HG03280 (cell line): Measurements from ENCODE around the gene LYRM1.
"Not testable (repeated sequence)": the region's sequence is repeated elsewhere in the genome, so short reads cannot be mapped to it uniquely, and the experiment has no call there.

ENCODE experiments used
- ATAC-seq: cut with Tn5 transposase; IDR thresholded peaks from one replicate; pipeline ENCODE4 v1.9.1; 2021; ENCODE audit warnings: mild to moderate bottlenecking, moderate library complexity; ENCODE audit not compliant: unreplicated experiment

The LYRM1 gene

GRCh38 chr16:20931066-20931600 is 30.6 kb downstream of the LYRM1 start:
- ATAC-seq: no peak

GRCh38 chr16:20933589-20933988 is 33.0 kb downstream of the LYRM1 start:
- no peak for ATAC-seq

GRCh38 chr16:20937736-20938135 is 37.2 kb downstream of the LYRM1 start:
- ATAC-seq: no peak

- no peak for ATAC-seq
Measured at GRCh38 chr16:20938426-20938825, 37.9 kb downstream of the LYRM1 start.

DNA sequence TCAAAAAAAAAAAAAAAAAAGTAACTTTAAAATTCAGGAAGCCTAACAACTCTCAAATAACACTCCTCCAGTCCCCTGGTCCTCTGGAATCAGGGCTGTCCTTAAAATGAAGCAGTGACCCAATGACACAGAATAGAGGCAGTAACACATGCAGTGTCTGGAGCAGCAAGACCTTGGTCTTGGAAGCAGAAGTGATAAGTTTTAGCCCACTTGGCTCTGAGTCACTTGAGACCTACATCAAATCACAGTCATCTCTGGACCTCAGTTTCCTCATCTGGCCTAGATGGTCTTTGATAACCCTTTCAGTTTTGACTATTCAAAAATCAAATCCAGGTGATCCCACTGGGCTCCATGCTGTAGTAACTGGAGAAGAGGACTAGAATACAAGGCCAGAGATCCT is 39.0 kb downstream of the LYRM1 start:
- no peak for ATAC-seq

- no peak for ATAC-seq
Measured at GRCh38 chr16:20940871-20941635, 40.5 kb downstream of the LYRM1 start.

DNA sequence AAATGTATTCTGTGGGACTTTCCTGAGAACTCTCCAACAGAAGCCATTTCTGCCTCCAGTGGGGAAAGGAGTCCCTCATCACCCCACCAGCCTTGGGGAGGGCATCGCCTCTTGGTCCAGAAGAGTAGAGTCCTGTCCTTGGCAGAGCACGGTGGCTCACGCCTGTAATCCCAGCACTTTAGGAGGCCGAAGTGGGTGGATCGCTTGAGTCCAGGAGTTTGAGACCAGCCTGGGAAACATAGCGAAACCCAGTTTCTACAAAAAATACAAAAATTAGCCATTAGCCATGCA is 41.0 kb downstream of the LYRM1 start:
- ATAC-seq: no peak

DNA sequence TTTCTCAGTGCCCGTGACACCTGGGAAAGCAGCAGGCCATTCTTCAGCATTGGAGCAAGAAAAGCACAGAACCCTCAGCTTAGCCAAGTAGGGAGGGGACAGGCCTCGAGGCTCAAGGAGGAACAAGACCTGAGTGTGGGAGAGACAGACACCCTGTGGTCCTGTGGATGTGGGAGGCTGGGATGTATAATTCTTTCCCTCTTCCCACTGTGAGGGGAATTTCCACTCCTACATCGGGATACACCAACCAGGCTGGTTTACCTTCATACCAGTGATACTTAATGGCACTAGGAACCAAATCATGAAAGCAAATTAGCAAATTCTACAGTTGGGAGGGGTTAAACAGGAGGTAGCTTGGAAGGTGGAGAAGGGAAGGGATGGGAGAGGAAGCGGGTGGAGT is 41.7 kb downstream of the LYRM1 start:
- ATAC-seq: no peak

- no peak for ATAC-seq
Measured at GRCh38 chr16:20944861-20945574, 44.4 kb downstream of the LYRM1 start.

- not testable (repeated sequence) for ATAC-seq
Measured at GRCh38 chr16:20945575-20945875, 45.0 kb downstream of the LYRM1 start.

DNA sequence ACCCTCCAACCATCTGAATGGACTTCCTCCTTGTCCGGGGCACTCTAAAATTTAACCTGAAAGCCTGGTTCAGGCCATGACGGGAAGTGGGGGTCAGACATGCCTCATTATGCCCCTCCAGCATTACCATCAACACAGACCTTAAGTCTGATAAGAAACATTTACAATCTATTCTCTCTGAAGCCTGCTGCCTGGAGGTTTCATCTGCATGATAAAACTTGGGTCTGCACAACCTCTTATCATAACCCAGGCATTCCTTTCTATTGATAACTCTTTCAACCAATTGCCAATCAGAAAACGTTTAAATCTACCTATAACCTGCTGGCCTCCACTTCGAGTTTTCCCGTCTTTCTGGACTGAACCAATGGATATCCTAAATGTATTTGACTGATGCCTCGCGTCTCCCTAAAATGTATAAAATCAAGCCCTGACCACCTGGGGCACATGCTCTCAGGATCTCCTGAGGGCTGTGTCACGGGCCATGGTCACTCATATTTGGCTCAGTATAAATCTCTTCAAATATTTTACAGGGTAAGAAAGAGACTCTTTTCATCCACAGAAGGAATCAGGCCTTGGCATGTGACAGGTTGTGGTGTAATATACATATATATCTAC is 45.6 kb downstream of the LYRM1 start:
- ATAC-seq: no peak

DNA sequence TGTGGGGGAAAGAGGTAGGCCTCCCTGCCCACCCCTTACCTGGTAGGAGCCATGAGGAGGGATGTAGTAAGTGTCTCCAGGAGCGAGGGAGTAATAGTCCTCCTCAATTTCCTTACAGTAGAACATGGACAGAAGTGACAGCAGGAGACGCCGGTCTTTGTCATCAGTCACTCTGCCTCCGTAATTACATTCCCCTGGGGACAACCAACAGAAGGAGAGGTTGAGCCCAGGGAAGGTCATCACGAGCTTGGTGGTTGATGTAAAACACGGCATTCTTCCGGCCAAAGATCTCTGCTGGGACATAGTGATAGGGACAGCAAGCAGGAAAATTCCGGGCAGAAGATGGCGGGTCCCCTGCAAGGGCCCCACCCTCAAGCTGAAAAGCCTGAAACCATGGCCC is 47.9 kb downstream of the LYRM1 start:
- no peak for ATAC-seq

DNA sequence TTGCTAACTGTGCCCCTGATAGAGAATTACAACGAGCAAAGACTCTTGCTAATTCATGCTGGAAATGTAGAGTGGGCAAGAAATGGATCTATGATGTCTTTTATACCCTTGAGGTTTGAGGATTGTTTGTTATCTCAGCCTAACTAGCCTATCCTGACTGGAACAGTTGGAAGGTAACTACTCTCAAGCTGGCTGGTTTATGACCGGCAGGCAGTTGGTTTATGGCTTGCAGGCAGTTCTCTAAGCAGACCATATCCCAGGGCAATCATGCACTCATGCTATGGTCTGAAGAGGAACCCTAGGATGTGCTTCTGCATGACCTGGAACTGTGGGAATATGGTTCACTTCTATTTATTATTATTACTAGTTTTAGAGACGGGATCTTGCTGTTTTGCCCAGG is 49.1 kb downstream of the LYRM1 start:
- no peak for ATAC-seq

DNA sequence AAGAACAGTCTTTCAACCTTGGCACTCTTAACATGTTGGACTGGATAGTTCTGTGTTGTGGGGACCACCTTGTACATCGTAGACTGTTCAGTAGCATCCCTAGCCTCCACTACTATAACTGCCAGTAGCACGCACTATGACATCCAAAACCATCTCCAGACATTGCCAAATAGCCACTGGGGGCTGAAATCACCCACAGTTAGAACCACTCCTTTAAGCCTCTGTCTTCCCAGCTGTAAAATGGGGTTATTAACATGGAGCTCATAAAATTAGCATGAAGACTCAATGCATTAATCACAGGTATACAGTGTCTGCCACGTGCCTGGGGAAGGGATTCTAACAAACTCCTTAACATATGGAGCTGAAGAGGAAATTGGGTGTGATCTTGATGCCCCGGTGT is 49.7 kb downstream of the LYRM1 start:
- no peak for ATAC-seq

GRCh38 chr16:20952139-20952920 is 51.8 kb downstream of the LYRM1 start:
- no peak for ATAC-seq

DNA sequence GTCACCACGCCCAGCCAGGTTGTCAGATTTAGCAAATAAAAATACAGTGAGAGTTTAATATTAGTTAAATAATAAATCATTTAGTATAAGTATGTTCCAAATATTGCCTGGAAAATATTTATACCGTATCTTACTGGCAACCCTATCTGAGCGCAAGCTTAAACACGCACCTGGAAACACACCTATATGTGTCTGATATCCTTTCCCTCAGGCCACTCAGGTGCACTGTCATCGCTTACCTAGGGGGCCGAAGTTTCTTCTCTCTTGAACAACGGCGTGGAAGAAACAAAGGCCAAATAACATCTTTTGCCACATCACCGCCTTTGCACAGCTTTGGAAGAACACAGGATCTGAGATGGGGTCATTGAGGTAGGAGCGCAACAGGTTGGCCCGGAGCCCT is 54.0 kb downstream of the LYRM1 start:
- no peak for ATAC-seq

DNA sequence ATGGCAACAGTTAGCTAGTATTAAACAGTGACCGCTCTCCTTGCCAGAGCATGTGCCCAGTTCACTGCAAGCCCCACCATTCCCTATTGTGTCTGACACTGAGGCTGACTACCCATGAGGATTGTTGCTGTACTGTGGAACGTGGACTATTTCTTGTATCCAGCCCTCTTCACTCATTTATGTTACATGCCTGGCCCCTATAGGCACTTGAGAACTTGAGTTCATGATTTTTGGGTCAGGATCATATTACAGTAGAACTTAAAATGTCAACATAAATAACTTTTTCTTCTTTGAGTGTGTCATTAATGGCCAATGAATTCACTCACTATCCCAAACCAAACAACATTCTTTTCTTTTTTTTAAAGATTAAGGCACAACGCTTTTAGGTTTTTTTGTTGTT is 55.7 kb downstream of the LYRM1 start:
- ATAC-seq: no peak

- no peak for ATAC-seq
Measured at GRCh38 chr16:20957153-20957552, 56.6 kb downstream of the LYRM1 start.

GRCh38 chr16:20960899-20961298 is 60.3 kb downstream of the LYRM1 start:
- ATAC-seq: no peak

DNA sequence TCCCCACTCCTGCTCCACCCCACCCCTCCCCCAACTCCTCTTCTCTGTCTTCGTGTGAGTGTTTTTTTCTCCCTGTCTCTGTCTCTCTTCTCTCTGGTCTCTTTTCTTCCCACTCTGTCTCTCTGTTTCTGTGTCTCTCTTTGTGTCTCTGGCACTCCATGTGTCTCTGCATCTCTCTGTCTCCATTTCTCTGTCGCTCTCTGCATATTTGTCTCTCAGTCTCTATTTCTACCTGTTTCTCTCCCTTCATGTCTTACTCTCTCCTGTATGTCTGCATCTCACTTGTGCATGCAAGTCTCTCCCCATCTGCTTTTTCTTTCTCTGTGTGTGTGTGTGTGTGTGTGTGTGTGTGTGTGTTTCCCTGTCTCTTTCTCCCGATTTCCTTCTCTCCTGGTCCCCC is 68.2 kb downstream of the LYRM1 start:
- no peak for ATAC-seq

GRCh38 chr16:20969386-20969785 is 68.8 kb downstream of the LYRM1 start:
- ATAC-seq: no peak
